ENCODE data around the gene MCF2L. TPM values are rescaled to one million over a fixed set of nuclear protein-coding genes. Genes with fewer than 3 reads are reported as not detected.

The MCF2L gene
- total and polyA plus RNA-seq, 9 of the 15 experiments (the other 6 are each of a cell fraction or from before 2014, with no cell fraction given) = 0.05 to 0.25 (median 0.18) TPM; not detected in 5

- no peak overlapping the region for H3K4me3 ChIP-seq
- no peaks in the 10 kb centered on the region for H4K20me1 ChIP-seq (replicated peaks; ENCODE audit: control insufficient read depth, insufficient read depth, low read length)
- in situ Hi-C loops (cut with MboI) (no loop called here), intact Hi-C loops (cut with micrococcal nuclease) (no loop called here)
- DNase-seq (ENCODE audit: extremely low read depth in 1 of 4, low spot score in 3 of 4) (no peak), FAIRE-seq (no peak), ATAC-seq (no peak)
- H3K36me3 ChIP-seq (ENCODE audit: control insufficient read depth, insufficient read depth, low read length) = no peaks in the 10 kb centered on the region
- H3K9ac ChIP-seq (ENCODE audit: insufficient read depth in 1 of 2, low read depth in 2 of 2, low read length in 2 of 2) = no peak overlapping the region
- H2AFZ ChIP-seq (ENCODE audit: low read depth, low read length) = no peak overlapping the region
- H3K9me3 ChIP-seq (replicated peaks; ENCODE audit: control insufficient read depth, insufficient read depth, low read depth, low read length) = no peaks in the 10 kb centered on the region
- WGBS (ENCODE audit: insufficient coverage, low coverage, missing lambda C conversion rate) = 1% methylated on average over 12 of the region's 16 CpGs
- ChIA-PET CTCF (ENCODE audit: low intra/inter-chr PET ratio) (no interaction called here), POLR2A (interaction anchor here (0.6 kb wide), 1 partner anchor 13 kb away, joined by 3 read pairs; no protein-coding TSS in a partner anchor)
- no peaks in the 10 kb centered on the region for H3K4me1 ChIP-seq (replicated peaks in 1 of 2; ENCODE audit: control insufficient read depth in 2 of 2, insufficient read depth in 2 of 2, low read length in 2 of 2)
- no TSS peak for BruUV-seq (replicated peaks)
- H3K27me3 ChIP-seq (ENCODE audit: control insufficient read depth in 2 of 2, insufficient read depth in 2 of 2, low read length in 2 of 2) = peaks cover 9 to 65% of the 10 kb centered on the region in 2 experiments; a peak in 3 of 5 replicates
- no peaks in the 10 kb centered on the region for H3K79me2 ChIP-seq (ENCODE audit: control insufficient read depth, insufficient read depth, low read length)
- no peak overlapping the region for H3K27ac ChIP-seq (ENCODE audit: extremely low read depth, low read depth, low read length)
- no peaks in the 10 kb centered on the region for H3K9me1 ChIP-seq (ENCODE audit: control insufficient read depth, insufficient read depth, low read length)
- no peak overlapping the region for H3K4me2 ChIP-seq (ENCODE audit: insufficient read depth, low read length)
- no peak for TF ChIP-seq CREB5 (CRISPR knock-in tag; IDR thresholded peaks at IDR 0.05)
- TF ChIP-seq PRDM10 (IDR thresholded peaks at IDR 0.05; ENCODE audit: partially characterized antibody) = no peak
- TF ChIP-seq NFYB (IDR thresholded peaks at IDR 0.05; ENCODE audit: extremely low read depth, insufficient read length) = no peak
- no peak for TF ChIP-seq MAZ (CRISPR knock-in tag; conservative IDR thresholded peaks at IDR 0.05 in 1 of 2, IDR thresholded peaks at IDR 0.05 in 1 of 2)
- no peak for TF ChIP-seq E2F8 (IDR thresholded peaks at IDR 0.05; ENCODE audit: low read depth, partially characterized antibody)
- no peak for TF ChIP-seq ZNF212 (CRISPR knock-in tag; IDR thresholded peaks at IDR 0.05)
- TF ChIP-seq ZBTB49 (CRISPR knock-in tag; IDR thresholded peaks at IDR 0.05; ENCODE audit: borderline replicate concordance) = no peak
- no peak for TF ChIP-seq ELK3 (CRISPR knock-in tag; IDR thresholded peaks at IDR 0.05)
Observed at GRCh38 chr13:112962911-112963625, 5.9 kb upstream of the MCF2L start.

Measured in K562 (cell line).